Caki2 (cell line): ENCODE measurements around the gene ZBBX. TPM values are rescaled to one million over a fixed set of nuclear protein-coding genes. Genes with fewer than 3 reads are reported as not detected.

Experiments used
- DNase-seq: peaks from one replicate; pipeline ENCODE4 v3.0.0-alpha.2; 2015; ENCODE audit warnings: low read depth
- in situ Hi-C: cut with HindIII; loops from 2 replicates; pipeline ENCODE4 v1.10.0; 2016; ENCODE audit warnings: low sequenced_read_pairs, low pct_unique_long_range_greater_than_20kb, mixed read lengths
- total RNA-seq: library from RNA; depleted of rRNA; stranded (reverse); fragments of >200 nt; shearing (Covaris generic); gene quantifications from 2 replicates; pipeline ENCODE4 v1.2.3, GENCODE V29; 2014; ENCODE audit warnings: low replicate concordance; rRNA removed

ZBBX gene
- total RNA-seq, 1 experiment from 2014 or later, result not detected

DNA sequence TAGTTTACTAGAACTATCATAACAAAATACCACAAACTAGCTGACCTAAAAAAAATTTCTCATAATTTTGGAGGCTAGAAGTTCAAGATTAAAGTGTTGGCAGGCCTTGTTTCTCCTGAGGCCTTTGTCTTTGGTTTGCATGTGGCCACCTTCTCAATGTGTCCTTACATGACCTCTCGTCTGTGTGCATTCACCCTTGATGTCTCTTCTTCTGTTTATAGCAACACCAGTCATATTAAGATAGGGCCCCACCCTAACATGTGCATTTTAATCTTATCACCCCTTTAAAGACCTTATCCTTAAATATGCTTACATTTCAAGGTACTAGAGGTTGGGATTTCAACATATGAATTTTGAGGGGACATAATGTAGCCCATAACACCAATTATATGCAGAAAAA lies 177.0 kb downstream of the ZBBX start:
- DNase-seq, result no peak
- in situ Hi-C loops, result no loop called here

DNA sequence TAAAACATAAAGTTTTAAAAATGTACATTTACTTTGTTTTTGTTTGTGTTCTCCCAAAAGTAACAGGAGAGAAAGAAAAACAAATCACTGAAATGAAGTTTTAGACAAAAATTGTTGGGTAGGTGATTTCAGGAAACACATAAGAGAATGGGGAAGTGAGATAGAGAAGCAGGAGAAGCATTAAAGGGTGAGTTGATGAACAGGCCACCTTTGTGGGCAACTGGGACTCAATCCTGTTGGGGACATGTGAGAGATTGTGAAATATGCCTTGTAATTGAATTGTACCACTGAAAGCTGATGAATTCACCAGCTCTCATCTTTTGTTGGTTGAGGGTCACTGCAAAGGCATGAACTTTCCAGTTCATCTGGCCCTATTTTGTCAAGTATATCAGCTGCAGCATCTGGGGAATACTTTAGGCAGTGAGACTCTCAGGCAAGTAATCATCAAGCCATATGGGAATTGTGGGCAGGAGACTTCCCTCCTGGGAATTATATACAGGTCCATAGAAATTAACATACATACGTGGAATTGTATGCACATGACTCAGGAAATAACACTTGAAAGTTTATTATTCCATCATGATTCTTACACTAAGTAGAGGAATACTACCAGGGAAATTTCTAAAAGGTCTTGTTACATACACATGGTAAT lies 181.0 kb downstream of the ZBBX start:
- in situ Hi-C loops, result no loop called here
- no peak for DNase-seq

Other genes starting within 250 kb of the ZBBX start
- gene SERPINI2, start 93.7 kb upstream of the ZBBX start, total RNA-seq, result 1.8 TPM in 1 of 2 replicates, not detected in the other